ENCODE results near the gene TEAD2.
A peak's percentile ranks its signal among the peaks of the same experiment; 100 is the strongest.

TEAD2 gene

GRCh38 chr19:49339301-49340068 is 22.7 kb downstream of the TEAD2 start:
- Histone ChIP-seq H3K27ac (ENCODE audit: poor library complexity, severe bottlenecking) (peak overlapping the region; percentile 12), H3K4me1 (ENCODE audit: insufficient read depth, poor library complexity, severe bottlenecking) (no peaks in the 10 kb centered on the region), H3K27me3 (ENCODE audit: insufficient read depth, poor library complexity, severe bottlenecking) (no peaks in the 10 kb centered on the region), H3K4me3 (ENCODE audit: severe bottlenecking) (peak overlapping the region; percentile 21), H3K9me3 (ENCODE audit: severe bottlenecking) (no peaks in the 10 kb centered on the region), H3K36me3 (ENCODE audit: low read depth) (no peaks in the 10 kb centered on the region)
- TF ChIP-seq, protein P1, sequence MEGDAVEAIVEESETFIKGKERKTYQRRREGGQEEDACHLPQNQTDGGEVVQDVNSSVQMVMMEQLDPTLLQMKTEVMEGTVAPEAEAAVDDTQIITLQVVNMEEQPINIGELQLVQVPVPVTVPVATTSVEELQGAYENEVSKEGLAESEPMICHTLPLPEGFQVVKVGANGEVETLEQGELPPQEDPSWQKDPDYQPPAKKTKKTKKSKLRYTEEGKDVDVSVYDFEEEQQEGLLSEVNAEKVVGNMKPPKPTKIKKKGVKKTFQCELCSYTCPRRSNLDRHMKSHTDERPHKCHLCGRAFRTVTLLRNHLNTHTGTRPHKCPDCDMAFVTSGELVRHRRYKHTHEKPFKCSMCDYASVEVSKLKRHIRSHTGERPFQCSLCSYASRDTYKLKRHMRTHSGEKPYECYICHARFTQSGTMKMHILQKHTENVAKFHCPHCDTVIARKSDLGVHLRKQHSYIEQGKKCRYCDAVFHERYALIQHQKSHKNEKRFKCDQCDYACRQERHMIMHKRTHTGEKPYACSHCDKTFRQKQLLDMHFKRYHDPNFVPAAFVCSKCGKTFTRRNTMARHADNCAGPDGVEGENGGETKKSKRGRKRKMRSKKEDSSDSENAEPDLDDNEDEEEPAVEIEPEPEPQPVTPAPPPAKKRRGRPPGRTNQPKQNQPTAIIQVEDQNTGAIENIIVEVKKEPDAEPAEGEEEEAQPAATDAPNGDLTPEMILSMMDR (IDR thresholded peaks at IDR 0.05; ENCODE audit: poor library complexity, severe bottlenecking) = no peak
- peak; percentile 93 for ATAC-seq (ENCODE audit: low read depth)
- DNase-seq (ENCODE audit: low spot score) = peak; percentile 90

- DNase-seq (ENCODE audit: low spot score) (peak; percentile 95), ATAC-seq (ENCODE audit: low read depth) (peak; percentile 72)
- Histone ChIP-seq H3K4me3 (ENCODE audit: severe bottlenecking) (peak overlapping the region; percentile 21), H3K27ac (ENCODE audit: poor library complexity, severe bottlenecking) (peak overlapping the region; percentile 12), H3K9me3 (ENCODE audit: severe bottlenecking) (no peaks in the 10 kb centered on the region), H3K27me3 (ENCODE audit: insufficient read depth, poor library complexity, severe bottlenecking) (no peaks in the 10 kb centered on the region), H3K36me3 (ENCODE audit: low read depth) (no peaks in the 10 kb centered on the region), H3K4me1 (ENCODE audit: insufficient read depth, poor library complexity, severe bottlenecking) (no peaks in the 10 kb centered on the region)
- TF ChIP-seq, protein P1 (IDR thresholded peaks at IDR 0.05; ENCODE audit: poor library complexity, severe bottlenecking) = no peak
Observed at GRCh38 chr19:49338691-49339300, 23.4 kb downstream of the TEAD2 start.

DNA sequence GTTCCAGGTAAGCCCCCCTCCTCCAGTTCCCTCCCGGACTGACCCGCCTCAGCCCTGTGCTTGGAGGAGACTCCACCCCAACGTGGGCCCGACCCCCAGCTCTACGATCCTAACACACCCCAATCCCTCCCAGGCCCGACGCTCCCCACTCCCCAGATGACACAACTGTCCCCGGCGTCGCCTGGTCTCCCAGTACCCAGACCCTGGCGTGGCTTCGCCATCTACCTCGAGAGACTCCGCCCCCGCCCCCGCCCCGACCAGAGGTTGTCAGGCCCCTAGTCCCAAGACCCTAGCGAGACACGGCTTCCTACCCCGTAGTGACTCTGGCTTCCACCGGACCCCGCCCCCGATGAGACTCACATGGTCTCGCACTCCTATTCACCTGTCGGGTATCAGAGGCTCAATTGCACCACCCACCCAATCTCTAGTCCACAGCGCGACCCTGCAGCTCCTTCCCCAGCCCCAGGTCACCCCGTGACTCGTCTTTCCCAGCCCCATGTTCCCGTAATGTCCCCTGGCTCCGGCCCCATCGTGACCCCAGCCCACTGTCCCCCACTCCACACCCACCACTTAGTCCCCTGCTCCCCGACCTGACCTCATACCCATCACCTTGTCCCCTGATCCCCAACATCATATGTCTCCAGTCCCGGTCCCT is 24.1 kb downstream of the TEAD2 start:
- Histone ChIP-seq H3K4me3 (ENCODE audit: severe bottlenecking) (no peak overlapping the region), H3K4me1 (ENCODE audit: insufficient read depth, poor library complexity, severe bottlenecking) (no peaks in the 10 kb centered on the region)

GRCh38 chr19:49337267-49338022 is 24.8 kb downstream of the TEAD2 start:
- H3K36me3 ChIP-seq (ENCODE audit: low read depth) = no peaks in the 10 kb centered on the region

More for the DNA sequence above, 24.1 kb downstream of the TEAD2 start:
- ATAC-seq (ENCODE audit: low read depth) = no peak
- TF ChIP-seq, protein P1 (IDR thresholded peaks at IDR 0.05; ENCODE audit: poor library complexity, severe bottlenecking) = no peak
- Histone ChIP-seq H3K27ac (ENCODE audit: poor library complexity, severe bottlenecking) (no peak overlapping the region), H3K27me3 (ENCODE audit: insufficient read depth, poor library complexity, severe bottlenecking) (no peaks in the 10 kb centered on the region), H3K36me3 (ENCODE audit: low read depth) (no peaks in the 10 kb centered on the region), H3K9me3 (ENCODE audit: severe bottlenecking) (no peaks in the 10 kb centered on the region)
- no peak for DNase-seq (ENCODE audit: low spot score)

More at GRCh38 chr19:49337267-49338022, 24.8 kb downstream of the TEAD2 start:
- H3K9me3 ChIP-seq (ENCODE audit: severe bottlenecking) = no peaks in the 10 kb centered on the region
- DNase-seq (ENCODE audit: low spot score) (no peak), ATAC-seq (ENCODE audit: low read depth) (no peak)
- no peaks in the 10 kb centered on the region for H3K27me3 ChIP-seq (ENCODE audit: insufficient read depth, poor library complexity, severe bottlenecking)
- no peak overlapping the region for H3K4me3 ChIP-seq (ENCODE audit: severe bottlenecking)
- TF ChIP-seq, protein P1 (IDR thresholded peaks at IDR 0.05; ENCODE audit: poor library complexity, severe bottlenecking) = no peak
- no peak overlapping the region for H3K27ac ChIP-seq (ENCODE audit: poor library complexity, severe bottlenecking)
- no peaks in the 10 kb centered on the region for H3K4me1 ChIP-seq (ENCODE audit: insufficient read depth, poor library complexity, severe bottlenecking)

Measured in RWPE2 (cell line).